ENCODE measurements around the gene ADCY2. TPM values are rescaled to one million over a fixed set of nuclear protein-coding genes. Genes with fewer than 3 reads are reported as not detected.
A peak's percentile ranks its signal among the peaks of the same experiment; 100 is the strongest.

The ADCY2 gene
- total and polyA plus RNA-seq, 8 donors = 0.29 to 7.5 (median 1.1) TPM

DNA sequence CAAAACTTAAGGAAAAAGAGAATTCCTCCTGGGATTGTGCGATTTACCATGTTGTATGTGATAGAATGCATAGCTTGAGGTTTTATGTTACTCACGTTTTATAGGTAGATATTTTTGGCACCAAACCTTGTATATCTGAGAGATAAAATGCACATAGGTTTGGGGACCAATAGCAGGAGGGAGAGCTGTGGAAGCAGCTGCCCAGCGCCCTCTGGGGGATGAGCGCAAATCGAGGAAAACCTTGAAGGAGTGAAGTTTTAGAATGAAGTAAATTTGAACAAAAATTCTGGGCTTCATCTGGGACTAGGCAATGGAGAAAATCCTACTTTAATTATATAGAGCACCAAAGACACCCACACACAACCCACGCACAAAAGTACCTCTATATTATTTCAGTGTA, 197.0 kb downstream of the ADCY2 start:
- DNase-seq = peak in 1 of 2 donors; percentile 32
- H3K36me3 ChIP-seq = no peaks in the 10 kb centered on the region
- peaks cover 0 to 14% (median 11%) of the 10 kb centered on the region in 4 donors for H3K4me1 ChIP-seq
- TF ChIP-seq POLR2A (IDR thresholded peaks at IDR 0.05) (no peak), POLR2AphosphoS5 (IDR thresholded peaks at IDR 0.05) (no peak), EP300 (IDR thresholded peaks at IDR 0.05) (no peak)
- TF ChIP-seq, protein P1, sequence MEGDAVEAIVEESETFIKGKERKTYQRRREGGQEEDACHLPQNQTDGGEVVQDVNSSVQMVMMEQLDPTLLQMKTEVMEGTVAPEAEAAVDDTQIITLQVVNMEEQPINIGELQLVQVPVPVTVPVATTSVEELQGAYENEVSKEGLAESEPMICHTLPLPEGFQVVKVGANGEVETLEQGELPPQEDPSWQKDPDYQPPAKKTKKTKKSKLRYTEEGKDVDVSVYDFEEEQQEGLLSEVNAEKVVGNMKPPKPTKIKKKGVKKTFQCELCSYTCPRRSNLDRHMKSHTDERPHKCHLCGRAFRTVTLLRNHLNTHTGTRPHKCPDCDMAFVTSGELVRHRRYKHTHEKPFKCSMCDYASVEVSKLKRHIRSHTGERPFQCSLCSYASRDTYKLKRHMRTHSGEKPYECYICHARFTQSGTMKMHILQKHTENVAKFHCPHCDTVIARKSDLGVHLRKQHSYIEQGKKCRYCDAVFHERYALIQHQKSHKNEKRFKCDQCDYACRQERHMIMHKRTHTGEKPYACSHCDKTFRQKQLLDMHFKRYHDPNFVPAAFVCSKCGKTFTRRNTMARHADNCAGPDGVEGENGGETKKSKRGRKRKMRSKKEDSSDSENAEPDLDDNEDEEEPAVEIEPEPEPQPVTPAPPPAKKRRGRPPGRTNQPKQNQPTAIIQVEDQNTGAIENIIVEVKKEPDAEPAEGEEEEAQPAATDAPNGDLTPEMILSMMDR (IDR thresholded peaks at IDR 0.05) = no peak
- no peak overlapping the region for H3K27ac ChIP-seq
- intact Hi-C loops (cut with DNase I; ENCODE audit: low total_unique reads) = no loop called here
- no peak overlapping the region for H3K4me3 ChIP-seq
- H3K27me3 ChIP-seq = no peaks in the 10 kb centered on the region
- 54 to 68% (median 66%) methylated on average over 6 of the region's 6 CpGs for WGBS, 5 donors
- no peaks in the 10 kb centered on the region for H3K9me3 ChIP-seq

DNA sequence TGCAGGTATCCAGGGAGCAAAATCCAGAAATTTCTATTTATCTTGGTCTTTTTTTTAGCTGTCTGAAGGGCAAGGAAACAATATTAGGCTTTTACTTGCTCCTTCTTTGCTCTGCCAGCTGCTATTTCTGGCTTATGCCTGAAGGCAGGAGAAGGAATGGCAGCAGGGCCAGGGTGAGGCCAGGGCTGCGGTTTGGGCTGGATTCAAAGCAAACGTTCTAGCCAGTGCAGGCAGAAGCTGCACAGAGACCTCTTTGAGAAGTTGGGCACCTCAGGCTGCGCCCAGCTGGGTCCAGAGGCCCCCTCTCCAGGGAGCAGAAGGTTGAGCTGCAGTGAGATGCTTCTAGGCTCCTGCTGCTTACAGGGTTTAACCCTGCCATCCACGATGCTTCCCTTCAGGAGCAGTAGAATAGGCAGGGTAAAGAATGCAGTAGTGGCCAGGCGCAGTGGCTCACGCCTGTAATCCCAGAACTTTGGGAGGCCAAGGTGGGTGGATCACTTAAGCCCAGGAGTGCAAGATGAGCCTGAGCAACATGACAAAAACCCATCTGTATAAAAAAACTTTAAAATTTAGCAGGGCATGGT, 201.2 kb downstream of the ADCY2 start:
- peak overlapping the region in 2 of 5 donors; percentile 10 to 64 for H3K27ac ChIP-seq
- no peak for TF ChIP-seq EP300 (IDR thresholded peaks at IDR 0.05)
- TF ChIP-seq, protein P1 (IDR thresholded peaks at IDR 0.05) = peak in 1 of 7 experiments; percentile 10
- WGBS, 5 donors = 36 to 57% (median 46%) methylated on average over 6 of the region's 6 CpGs
- H3K36me3 ChIP-seq = no peaks in the 10 kb centered on the region
- peaks cover 0 to 14% (median 11%) of the 10 kb centered on the region in 4 donors for H3K4me1 ChIP-seq
- H3K9me3 ChIP-seq = no peaks in the 10 kb centered on the region
- no peak overlapping the region for H3K4me3 ChIP-seq
- intact Hi-C loops (cut with DNase I; ENCODE audit: low total_unique reads) = no loop called here
- DNase-seq = peak in 1 of 2 donors; percentile 70
- H3K27me3 ChIP-seq = no peaks in the 10 kb centered on the region

DNA sequence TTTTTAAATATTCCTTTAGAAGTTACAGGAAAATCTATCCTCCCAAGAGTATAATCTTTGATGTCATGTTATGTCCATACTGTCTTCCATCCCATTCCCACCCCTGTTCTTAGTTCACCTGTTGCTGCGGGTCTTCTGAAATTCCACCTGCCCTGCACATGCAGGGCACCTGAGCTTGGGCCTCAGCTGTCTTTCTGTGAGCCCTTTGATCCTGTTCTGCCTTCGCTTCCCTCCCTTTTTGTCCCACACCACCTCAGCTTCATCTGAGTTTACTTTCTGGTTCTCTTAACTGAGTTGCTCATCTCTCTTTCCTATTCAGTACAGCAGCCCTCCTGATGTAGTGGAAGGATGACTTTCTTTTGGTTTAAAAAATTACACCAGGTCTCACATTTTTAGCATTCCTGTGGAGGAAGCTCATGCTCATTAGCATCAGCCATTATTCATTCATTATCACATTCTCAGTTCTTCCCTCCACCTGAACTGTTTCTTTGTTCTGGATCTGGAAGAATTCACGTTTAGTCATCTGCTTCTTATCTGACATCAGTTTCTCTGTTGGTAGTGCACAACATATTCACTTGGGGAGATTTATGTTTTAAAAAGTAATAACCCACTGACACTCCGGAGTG, 211.0 kb downstream of the ADCY2 start:
- intact Hi-C loops (cut with DNase I; ENCODE audit: low total_unique reads) = no loop called here
- Histone ChIP-seq H3K36me3 (no peaks in the 10 kb centered on the region), H3K4me3 (no peak overlapping the region), H3K9me3 (peaks cover 0 to 6% (median 2%) of the 10 kb centered on the region in 4 donors), H3K27me3 (no peaks in the 10 kb centered on the region), H3K4me1 (no peaks in the 10 kb centered on the region), H3K27ac (no peak overlapping the region)
- no peak for DNase-seq
- WGBS, 5 donors = 67 to 84% (median 73%) methylated on average over 4 of the region's 4 CpGs
- TF ChIP-seq EP300 (IDR thresholded peaks at IDR 0.05) (no peak), POLR2A (IDR thresholded peaks at IDR 0.05) (no peak), POLR2AphosphoS5 (IDR thresholded peaks at IDR 0.05) (no peak)
- TF ChIP-seq, protein P1 (IDR thresholded peaks at IDR 0.05) = no peak

DNA sequence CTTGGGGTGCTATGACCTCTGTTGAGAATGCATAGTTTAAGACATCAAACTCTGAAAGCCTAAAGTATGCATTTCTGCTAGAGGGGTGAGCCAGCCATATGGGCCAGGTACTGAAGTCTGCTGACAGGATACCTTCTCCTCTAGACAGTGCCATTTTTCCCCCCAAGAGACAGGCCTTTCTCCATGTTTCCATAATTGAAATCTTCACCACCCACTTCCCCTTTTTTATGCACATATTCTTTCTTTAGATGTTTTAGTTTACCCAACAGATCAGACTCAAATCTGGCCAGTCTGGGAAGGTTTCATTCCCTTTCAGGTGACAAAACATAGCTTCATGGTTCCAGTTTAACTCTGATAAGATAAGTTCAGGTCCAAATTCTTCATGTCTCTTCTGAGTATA, 212.8 kb downstream of the ADCY2 start:
- intact Hi-C loops (cut with DNase I; ENCODE audit: low total_unique reads) = no loop called here
- TF ChIP-seq, protein P1 (IDR thresholded peaks at IDR 0.05) = no peak
- TF ChIP-seq POLR2A (IDR thresholded peaks at IDR 0.05) (no peak), POLR2AphosphoS5 (IDR thresholded peaks at IDR 0.05) (no peak), EP300 (IDR thresholded peaks at IDR 0.05) (no peak)

More for the DNA sequence above, 212.8 kb downstream of the ADCY2 start:
- H3K27me3 ChIP-seq = no peaks in the 10 kb centered on the region
- H3K36me3 ChIP-seq = no peaks in the 10 kb centered on the region
- no peak overlapping the region for H3K27ac ChIP-seq
- no peaks in the 10 kb centered on the region for H3K4me1 ChIP-seq
- no peaks in the 10 kb centered on the region for H3K9me3 ChIP-seq
- H3K4me3 ChIP-seq = no peak overlapping the region
- DNase-seq = no peak

Data from stomach (tissue), 9 donors.